ENCODE data around the gene LIPA. TPM values are rescaled to one million over a fixed set of nuclear protein-coding genes. Genes with fewer than 3 reads are reported as not detected.

LIPA gene
- total RNA-seq, 1 donor from 2014 or later: 44.1 TPM

- Mint-ChIP-seq H3K4me1 (ENCODE audit: low read depth) (peaks cover 70% of the 10 kb centered on the region), H3K9me3 (ENCODE audit: low read depth) (peaks cover 5% of the 10 kb centered on the region), H3K4me3 (ENCODE audit: unreplicated experiment) (peak overlapping the region; percentile 41), H3K27ac (ENCODE audit: unreplicated experiment) (peak overlapping the region; percentile 94), H3K36me3 (ENCODE audit: low read depth) (no peaks in the 10 kb centered on the region), H3K27me3 (ENCODE audit: low read depth) (no peaks in the 10 kb centered on the region)
- no peak for DNase-seq (ENCODE audit: low spot score)
- no peak for TF ChIP-seq CTCF (IDR thresholded peaks at IDR 0.05)
Observed at GRCh38 chr10:89283936-89284475, 32.4 kb upstream of the LIPA start.

GRCh38 chr10:89283025-89283935, 31.7 kb upstream of the LIPA start:
- Mint-ChIP-seq H3K27ac (ENCODE audit: unreplicated experiment) (peak overlapping the region; percentile 94), H3K9me3 (ENCODE audit: low read depth) (peaks cover 5% of the 10 kb centered on the region), H3K36me3 (ENCODE audit: low read depth) (no peaks in the 10 kb centered on the region), H3K4me1 (ENCODE audit: low read depth) (peaks cover 76% of the 10 kb centered on the region), H3K4me3 (ENCODE audit: unreplicated experiment) (peak overlapping the region; percentile 41), H3K27me3 (ENCODE audit: low read depth) (no peaks in the 10 kb centered on the region)
- no peak for TF ChIP-seq CTCF (IDR thresholded peaks at IDR 0.05)
- no peak for DNase-seq (ENCODE audit: low spot score)

GRCh38 chr10:89281606-89282395, 30.2 kb upstream of the LIPA start:
- Mint-ChIP-seq H3K27ac (ENCODE audit: unreplicated experiment) (peak overlapping the region; percentile 94), H3K36me3 (ENCODE audit: low read depth) (no peaks in the 10 kb centered on the region), H3K4me1 (ENCODE audit: low read depth) (peaks cover 90% of the 10 kb centered on the region), H3K9me3 (ENCODE audit: low read depth) (peaks cover 5% of the 10 kb centered on the region), H3K27me3 (ENCODE audit: low read depth) (no peaks in the 10 kb centered on the region), H3K4me3 (ENCODE audit: unreplicated experiment) (no peak overlapping the region)
- TF ChIP-seq CTCF (IDR thresholded peaks at IDR 0.05): no peak
- DNase-seq (ENCODE audit: low spot score): no peak

GRCh38 chr10:89280508-89280907, 28.9 kb upstream of the LIPA start:
- no peak overlapping the region for H3K4me3 Mint-ChIP-seq (ENCODE audit: unreplicated experiment)
- H3K27ac Mint-ChIP-seq (ENCODE audit: unreplicated experiment): peak overlapping the region; percentile 63
- H3K36me3 Mint-ChIP-seq (ENCODE audit: low read depth): no peaks in the 10 kb centered on the region
- TF ChIP-seq CTCF (IDR thresholded peaks at IDR 0.05): no peak
- peaks cover 92% of the 10 kb centered on the region for H3K4me1 Mint-ChIP-seq (ENCODE audit: low read depth)
- H3K9me3 Mint-ChIP-seq (ENCODE audit: low read depth): peaks cover 5% of the 10 kb centered on the region
- no peaks in the 10 kb centered on the region for H3K27me3 Mint-ChIP-seq (ENCODE audit: low read depth)
- no peak for DNase-seq (ENCODE audit: low spot score)

GRCh38 chr10:89279421-89279869, 27.9 kb upstream of the LIPA start:
- TF ChIP-seq CTCF (IDR thresholded peaks at IDR 0.05): no peak
- Mint-ChIP-seq H3K27me3 (ENCODE audit: low read depth) (no peaks in the 10 kb centered on the region), H3K4me3 (ENCODE audit: unreplicated experiment) (no peak overlapping the region), H3K36me3 (ENCODE audit: low read depth) (no peaks in the 10 kb centered on the region), H3K4me1 (ENCODE audit: low read depth) (peaks cover 92% of the 10 kb centered on the region), H3K9me3 (ENCODE audit: low read depth) (peaks cover 5% of the 10 kb centered on the region), H3K27ac (ENCODE audit: unreplicated experiment) (peak overlapping the region; percentile 95)
- no peak for DNase-seq (ENCODE audit: low spot score)
